GM19452 (cell line): Measurements from ENCODE around the gene KBTBD8.
A peak's percentile ranks its signal among the peaks of the same experiment; 100 is the strongest.

ENCODE experiments used
- ATAC-seq: cut with Tn5 transposase; IDR thresholded peaks from one replicate; pipeline ENCODE4 v1.9.1; 2021; ENCODE audit not compliant: unreplicated experiment

Gene KBTBD8

GRCh38 chr3:66997560-66998112 lies 471 bp upstream of the KBTBD8 start:
- ATAC-seq: no peak

GRCh38 chr3:66998904-66999235 lies 763 bp downstream of the KBTBD8 start:
- ATAC-seq: no peak

GRCh38 chr3:67000009-67000408 lies 1.9 kb downstream of the KBTBD8 start:
- ATAC-seq: peak; percentile 48

GRCh38 chr3:67001086-67001861 lies 3.2 kb downstream of the KBTBD8 start:
- ATAC-seq: no peak

- no peak for ATAC-seq
Observed at GRCh38 chr3:67005974-67006373, 7.9 kb downstream of the KBTBD8 start.

GRCh38 chr3:67006460-67006859 lies 8.4 kb downstream of the KBTBD8 start:
- no peak for ATAC-seq

GRCh38 chr3:67008388-67008787 lies 10.3 kb downstream of the KBTBD8 start:
- no peak for ATAC-seq

GRCh38 chr3:67009716-67010115 lies 11.6 kb downstream of the KBTBD8 start:
- no peak for ATAC-seq

GRCh38 chr3:67011414-67012131 lies 13.5 kb downstream of the KBTBD8 start:
- ATAC-seq: no peak

GRCh38 chr3:67012564-67012963 lies 14.5 kb downstream of the KBTBD8 start:
- no peak for ATAC-seq

- ATAC-seq: no peak
Observed at GRCh38 chr3:67015702-67016484, 17.8 kb downstream of the KBTBD8 start.

- peak; percentile 51 for ATAC-seq
Observed at GRCh38 chr3:67016522-67017080, 18.5 kb downstream of the KBTBD8 start.

GRCh38 chr3:67017211-67017610 lies 19.1 kb downstream of the KBTBD8 start:
- peak; percentile 10 for ATAC-seq

- peak; percentile 40 for ATAC-seq
Observed at GRCh38 chr3:67018105-67018788, 20.1 kb downstream of the KBTBD8 start.

- ATAC-seq: peak; percentile 57
Observed at GRCh38 chr3:67018789-67019526, 20.9 kb downstream of the KBTBD8 start.

GRCh38 chr3:67028001-67028784 lies 30.1 kb downstream of the KBTBD8 start:
- ATAC-seq: no peak

- peak; percentile 58 for ATAC-seq
Observed at GRCh38 chr3:67030785-67031740, 33.0 kb downstream of the KBTBD8 start.

GRCh38 chr3:67031986-67032385 lies 33.9 kb downstream of the KBTBD8 start:
- no peak for ATAC-seq
